ENCODE data around the gene E2F4. TPM values are rescaled to one million over a fixed set of nuclear protein-coding genes. Genes with fewer than 3 reads are reported as not detected.
A peak's percentile ranks its signal among the peaks of the same experiment; 100 is the strongest.

E2F4 gene
- total and polyA plus RNA-seq, 2 of the 13 experiments (the other 11 are each of a cell fraction or from before 2014, with no cell fraction given): 84.8 to 91.2 TPM

DNA sequence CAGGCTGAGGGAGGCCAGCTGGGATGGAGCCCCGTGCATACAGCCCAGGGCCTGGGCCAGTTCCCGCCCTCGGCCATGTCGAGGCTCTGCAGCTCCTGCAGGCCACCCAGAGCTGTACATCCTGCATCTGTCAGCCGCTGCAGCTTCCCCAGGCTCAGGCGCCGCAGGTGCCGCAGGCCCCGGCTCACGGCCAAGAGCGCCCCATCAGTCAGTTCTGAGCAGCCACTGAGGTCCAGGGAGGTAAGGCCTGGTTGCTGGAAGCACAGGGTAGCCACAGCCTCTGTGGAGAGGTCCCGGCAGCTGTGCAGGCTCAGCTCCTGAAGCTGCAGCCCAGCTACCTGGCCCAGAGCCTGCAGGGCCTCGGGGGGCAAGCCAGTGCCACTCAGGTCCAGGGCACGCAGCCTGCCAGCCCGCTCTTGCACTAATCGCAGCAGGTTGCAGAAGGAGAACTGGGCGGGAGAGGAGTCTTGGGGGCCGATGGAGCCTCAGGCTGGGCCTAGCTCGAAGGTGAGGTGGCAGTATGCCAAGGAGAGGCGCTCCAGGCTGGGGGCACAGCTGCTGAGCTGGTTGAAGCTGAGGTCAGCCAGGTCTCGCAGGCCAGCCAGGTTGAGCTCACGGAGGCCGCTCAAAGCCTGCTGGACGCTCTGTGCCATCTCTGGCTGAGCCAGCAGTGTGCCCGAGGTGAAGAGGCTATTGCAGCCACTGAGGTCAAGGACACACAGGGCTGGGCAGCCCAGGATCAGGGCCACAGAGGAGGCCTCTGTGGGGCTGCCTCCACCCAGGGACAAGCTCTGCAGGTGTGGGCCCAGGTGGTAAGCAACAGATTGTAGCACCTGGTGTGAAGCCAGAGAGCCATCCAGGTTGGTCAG, 18.3 kb downstream of the E2F4 start (continued):
- TF ChIP-seq ZNF891 (CRISPR knock-in tag; IDR thresholded peaks at IDR 0.05) (peak; percentile 16; the same call in 1 of the 2 replicates), TFDP1 (CRISPR knock-in tag; IDR thresholded peaks at IDR 0.05; ENCODE audit: borderline replicate concordance) (no peak), MEF2D (CRISPR knock-in tag; IDR thresholded peaks at IDR 0.05) (no peak), CENPBD1 (CRISPR knock-in tag; IDR thresholded peaks at IDR 0.05; ENCODE audit: borderline replicate concordance, low read depth) (no peak), BORCS8-MEF2B (CRISPR knock-in tag; IDR thresholded peaks at IDR 0.05) (no peak), ZNF564 (CRISPR knock-in tag; IDR thresholded peaks at IDR 0.05) (no peak), TEF (CRISPR knock-in tag; IDR thresholded peaks at IDR 0.05) (no peak), RAD21 (CRISPR knock-in tag; IDR thresholded peaks at IDR 0.05) (peak; percentile 73), RBFOX2 (IDR thresholded peaks at IDR 0.05; ENCODE audit: low read depth, low read length) (no peak), ZMYM2 (CRISPR knock-in tag; IDR thresholded peaks at IDR 0.05) (no peak), THAP7 (CRISPR knock-in tag; IDR thresholded peaks at IDR 0.05) (no peak), TAF15 (IDR thresholded peaks at IDR 0.05; ENCODE audit: low read depth, low read length, poor library complexity, severe bottlenecking) (no peak), NAIF1 (CRISPR knock-in tag; IDR thresholded peaks at IDR 0.05; ENCODE audit: borderline replicate concordance) (no peak), FOXA3 (CRISPR knock-in tag; IDR thresholded peaks at IDR 0.05) (no peak), ISX (CRISPR knock-in tag; conservative IDR thresholded peaks at IDR 0.05) (no peak), ARID2 (CRISPR knock-in tag; IDR thresholded peaks at IDR 0.05; ENCODE audit: borderline replicate concordance) (no peak), EED (CRISPR knock-in tag; IDR thresholded peaks at IDR 0.05) (no peak), KMT2B (CRISPR knock-in tag; IDR thresholded peaks at IDR 0.05) (no peak), EZH2 (conservative IDR thresholded peaks at IDR 0.05; ENCODE audit: low read depth, low read length) (no peak), ZNF644 (CRISPR knock-in tag; IDR thresholded peaks at IDR 0.05; ENCODE audit: low read depth) (no peak)
- TF ChIP-seq, protein P1, sequence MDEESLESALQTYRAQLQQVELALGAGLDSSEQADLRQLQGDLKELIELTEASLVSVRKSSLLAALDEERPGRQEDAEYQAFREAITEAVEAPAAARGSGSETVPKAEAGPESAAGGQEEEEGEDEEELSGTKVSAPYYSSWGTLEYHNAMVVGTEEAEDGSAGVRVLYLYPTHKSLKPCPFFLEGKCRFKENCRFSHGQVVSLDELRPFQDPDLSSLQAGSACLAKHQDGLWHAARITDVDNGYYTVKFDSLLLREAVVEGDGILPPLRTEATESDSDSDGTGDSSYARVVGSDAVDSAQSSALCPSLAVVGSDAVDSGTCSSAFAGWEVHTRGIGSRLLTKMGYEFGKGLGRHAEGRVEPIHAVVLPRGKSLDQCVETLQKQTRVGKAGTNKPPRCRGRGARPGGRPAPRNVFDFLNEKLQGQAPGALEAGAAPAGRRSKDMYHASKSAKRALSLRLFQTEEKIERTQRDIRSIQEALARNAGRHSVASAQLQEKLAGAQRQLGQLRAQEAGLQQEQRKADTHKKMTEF (CRISPR knock-in tag; IDR thresholded peaks at IDR 0.05): no peak
- TF ChIP-seq, protein P2, sequence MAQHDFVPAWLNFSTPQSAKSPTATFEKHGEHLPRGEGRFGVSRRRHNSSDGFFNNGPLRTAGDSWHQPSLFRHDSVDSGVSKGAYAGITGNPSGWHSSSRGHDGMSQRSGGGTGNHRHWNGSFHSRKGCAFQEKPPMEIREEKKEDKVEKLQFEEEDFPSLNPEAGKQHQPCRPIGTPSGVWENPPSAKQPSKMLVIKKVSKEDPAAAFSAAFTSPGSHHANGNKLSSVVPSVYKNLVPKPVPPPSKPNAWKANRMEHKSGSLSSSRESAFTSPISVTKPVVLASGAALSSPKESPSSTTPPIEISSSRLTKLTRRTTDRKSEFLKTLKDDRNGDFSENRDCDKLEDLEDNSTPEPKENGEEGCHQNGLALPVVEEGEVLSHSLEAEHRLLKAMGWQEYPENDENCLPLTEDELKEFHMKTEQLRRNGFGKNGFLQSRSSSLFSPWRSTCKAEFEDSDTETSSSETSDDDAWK (CRISPR knock-in tag; IDR thresholded peaks at IDR 0.05): no peak
- TF ChIP-seq, protein P3, sequence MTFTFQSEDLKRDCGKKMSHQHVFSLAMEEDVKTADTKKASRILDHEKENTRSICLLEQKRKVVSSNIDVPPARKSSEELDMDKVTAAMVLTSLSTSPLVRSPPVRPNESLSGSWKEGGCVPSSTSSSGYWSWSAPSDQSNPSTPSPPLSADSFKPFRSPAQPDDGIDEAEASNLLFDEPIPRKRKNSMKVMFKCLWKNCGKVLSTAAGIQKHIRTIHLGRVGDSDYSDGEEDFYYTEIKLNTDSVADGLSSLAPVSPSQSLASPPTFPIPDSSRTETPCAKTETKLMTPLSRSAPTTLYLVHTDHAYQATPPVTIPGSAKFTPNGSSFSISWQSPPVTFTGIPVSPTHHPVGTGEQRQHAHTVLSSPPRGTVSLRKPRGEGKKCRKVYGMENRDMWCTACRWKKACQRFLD (CRISPR knock-in tag; IDR thresholded peaks at IDR 0.05; ENCODE audit: borderline replicate concordance): no peak
